Activated CD4-positive, alpha-beta T cell treated with anti-CD3 and anti-CD28 coated beads, Interleukin-2, amount 50 U/mL, for 48 hours (primary cell): Measurements from ENCODE around the gene NR6A1.

Source experiments
- DNase-seq, 2 experiments: peaks; one replicate each; pipeline ENCODE4 v3.0.0-alpha.2; 2020

The NR6A1 gene

GRCh38 chr9:124480621-124480981 lies 290.5 kb downstream of the NR6A1 start:
- no peak for DNase-seq

- no peak for DNase-seq
Measured at GRCh38 chr9:124479947-124480620, 291.0 kb downstream of the NR6A1 start.

GRCh38 chr9:124479371-124479770 lies 291.7 kb downstream of the NR6A1 start:
- no peak for DNase-seq

GRCh38 chr9:124478354-124478753 lies 292.8 kb downstream of the NR6A1 start:
- no peak for DNase-seq

GRCh38 chr9:124477648-124478285 lies 293.3 kb downstream of the NR6A1 start:
- no peak for DNase-seq

GRCh38 chr9:124477211-124477647 lies 293.9 kb downstream of the NR6A1 start:
- no peak for DNase-seq

- no peak for DNase-seq
Measured at GRCh38 chr9:124475868-124476690, 295.0 kb downstream of the NR6A1 start.

- DNase-seq, result peak in 1 of 2 experiments; percentile 4
Measured at GRCh38 chr9:124475158-124475867, 295.8 kb downstream of the NR6A1 start.

GRCh38 chr9:124474151-124474550 lies 297.0 kb downstream of the NR6A1 start:
- DNase-seq, result no peak

GRCh38 chr9:124473310-124473709 lies 297.8 kb downstream of the NR6A1 start:
- DNase-seq, result no peak

- no peak for DNase-seq
Measured at GRCh38 chr9:124472770-124473169, 298.3 kb downstream of the NR6A1 start.

GRCh38 chr9:124471761-124472160 lies 299.4 kb downstream of the NR6A1 start:
- no peak for DNase-seq

- DNase-seq, result no peak
Measured at GRCh38 chr9:124470726-124471125, 300.4 kb downstream of the NR6A1 start.

- DNase-seq, result no peak
Measured at GRCh38 chr9:124470306-124470705, 300.8 kb downstream of the NR6A1 start.

- no peak for DNase-seq
Measured at GRCh38 chr9:124469011-124469832, 301.9 kb downstream of the NR6A1 start.

- no peak for DNase-seq
Measured at GRCh38 chr9:124468061-124468740, 302.9 kb downstream of the NR6A1 start.

GRCh38 chr9:124467410-124468060 lies 303.6 kb downstream of the NR6A1 start:
- DNase-seq, result no peak
